GM21447 (cell line): ENCODE data around the gene NUTM2F.
"Not testable (repeated sequence)": the region's sequence is repeated elsewhere in the genome, so short reads cannot be mapped to it uniquely, and the experiment has no call there.

Experiments used
- ATAC-seq: cut with Tn5 transposase; IDR thresholded peaks from one replicate; pipeline ENCODE4 v1.9.1; 2021; ENCODE audit not compliant: unreplicated experiment

NUTM2F gene

GRCh38 chr9:94328544-94328943 lies at the start of gene NUTM2F:
Gene NUTM2F, minus strand, starts transcription at chr9:94328644. Its CDS starts 21 bp downstream, at chr9:94328623.
- ATAC-seq = not testable (repeated sequence)

- ATAC-seq = peak; percentile 66
Measured at GRCh38 chr9:94375197-94375596, 46.8 kb upstream of the NUTM2F start.

GRCh38 chr9:94374176-94375056 lies 46.0 kb upstream of the NUTM2F start:
- ATAC-seq = peak; percentile 84

GRCh38 chr9:94373779-94374175 lies 45.3 kb upstream of the NUTM2F start:
- ATAC-seq = not testable (repeated sequence)

- not testable (repeated sequence) for ATAC-seq
Measured at GRCh38 chr9:94370266-94370665, 41.8 kb upstream of the NUTM2F start.

GRCh38 chr9:94364093-94364614 lies 35.7 kb upstream of the NUTM2F start:
- not testable (repeated sequence) for ATAC-seq

GRCh38 chr9:94357158-94357557 lies 28.7 kb upstream of the NUTM2F start:
- ATAC-seq = not testable (repeated sequence)

GRCh38 chr9:94351901-94352723 lies 23.7 kb upstream of the NUTM2F start:
- ATAC-seq = not testable (repeated sequence)

GRCh38 chr9:94348754-94349153 lies 20.3 kb upstream of the NUTM2F start:
- ATAC-seq = not testable (repeated sequence)

GRCh38 chr9:94347451-94347850 lies 19.0 kb upstream of the NUTM2F start:
- not testable (repeated sequence) for ATAC-seq

GRCh38 chr9:94341703-94342102 lies 13.3 kb upstream of the NUTM2F start:
- ATAC-seq = not testable (repeated sequence)

- ATAC-seq = not testable (repeated sequence)
Measured at GRCh38 chr9:94340750-94341149, 12.3 kb upstream of the NUTM2F start.

- ATAC-seq = not testable (repeated sequence)
Measured at GRCh38 chr9:94339657-94340056, 11.2 kb upstream of the NUTM2F start.

- not testable (repeated sequence) for ATAC-seq
Measured at GRCh38 chr9:94338723-94339122, 10.3 kb upstream of the NUTM2F start.

- ATAC-seq = not testable (repeated sequence)
Measured at GRCh38 chr9:94336445-94336844, 8.0 kb upstream of the NUTM2F start.

- not testable (repeated sequence) for ATAC-seq
Measured at GRCh38 chr9:94325583-94325982, 2.9 kb downstream of the NUTM2F start.

GRCh38 chr9:94323153-94323798 lies 5.2 kb downstream of the NUTM2F start:
- ATAC-seq = not testable (repeated sequence)

GRCh38 chr9:94322342-94322940 lies 6.0 kb downstream of the NUTM2F start:
- not testable (repeated sequence) for ATAC-seq

- not testable (repeated sequence) for ATAC-seq
Measured at GRCh38 chr9:94317949-94318657, 10.3 kb downstream of the NUTM2F start.

GRCh38 chr9:94316236-94316635 lies 12.2 kb downstream of the NUTM2F start:
- not testable (repeated sequence) for ATAC-seq
